ENCODE results near the gene SLC26A6.
A peak's percentile ranks its signal among the peaks of the same experiment; 100 is the strongest.

The SLC26A6 gene

GRCh38 chr3:48635222-48636021 is at the start of gene SLC26A6:
Gene SLC26A6 (minus strand): TSS chr3:48635461. CDS start chr3:48635393, 68 bp downstream.
- peak; percentile 56 for DNase-seq (ENCODE audit: low read depth, low spot score)
- peak; percentile 67 for TF ChIP-seq CTCF (IDR thresholded peaks at IDR 0.05; ENCODE audit: insufficient read depth, low read length, missing control alignments)
- POLR2A ChIA-PET = interaction anchor here (0.5 to 3.1 kb wide), 15 partner anchors 12 to 547 kb away, joined by 3 to 25 read pairs (median 3); partner anchors contain the start of genes CELSR3 and PFKFB4
- peak within 1 kb of the TSS; percentile 84 for H3K4me3 ChIP-seq (ENCODE audit: low read depth, low read length)
- CTCF ChIA-PET = interaction anchor here (0.8 to 9.1 kb wide), 34 partner anchors 9 to 458 kb away, joined by 3 to 88 read pairs (median 6); partner anchors contain the start of genes CCDC51, CELSR3, IP6K2 and NCKIPSD

- POLR2A ChIA-PET = interaction anchor here (0.6 to 1.3 kb wide), 6 partner anchors 12 to 345 kb away, joined by 3 to 5 read pairs (median 3); no protein-coding TSS in a partner anchor
- CTCF ChIA-PET = interaction anchor here (0.8 to 4.6 kb wide), 13 partner anchors 9 to 135 kb away, joined by 3 to 37 read pairs (median 3); partner anchors contain the start of genes CELSR3, PFKFB4, SLC26A6 and UCN2
- DNase-seq (ENCODE audit: low read depth, low spot score) = no peak
- TF ChIP-seq CTCF (IDR thresholded peaks at IDR 0.05; ENCODE audit: insufficient read depth, low read length, missing control alignments) = no peak
- H3K4me3 ChIP-seq (ENCODE audit: low read depth, low read length) = peak overlapping the region; percentile 95
Measured at GRCh38 chr3:48684480-48685143, 49.4 kb upstream of the SLC26A6 start.

GRCh38 chr3:48684054-48684349 is 48.7 kb upstream of the SLC26A6 start:
- H3K4me3 ChIP-seq (ENCODE audit: low read depth, low read length) = peak overlapping the region; percentile 95
- POLR2A ChIA-PET = interaction anchor here (0.6 to 1.3 kb wide), 4 partner anchors 12 to 346 kb away, joined by 3 to 5 read pairs (median 3); no protein-coding TSS in a partner anchor
- CTCF ChIA-PET = interaction anchor here (0.8 to 4.6 kb wide), 9 partner anchors 9 to 135 kb away, joined by 3 to 37 read pairs (median 3); partner anchors contain the start of genes CELSR3, SLC26A6 and UCN2
- TF ChIP-seq CTCF (IDR thresholded peaks at IDR 0.05; ENCODE audit: insufficient read depth, low read length, missing control alignments) = no peak
- no peak for DNase-seq (ENCODE audit: low read depth, low spot score)

GRCh38 chr3:48682786-48683185 is 47.5 kb upstream of the SLC26A6 start:
- H3K4me3 ChIP-seq (ENCODE audit: low read depth, low read length) = no peak overlapping the region
- POLR2A ChIA-PET = no interaction called here
- CTCF ChIA-PET = interaction anchor here (0.6 to 4.6 kb wide), 7 partner anchors 10 to 130 kb away, joined by 3 to 37 read pairs (median 7); partner anchors contain the start of genes CELSR3 and SLC26A6

GRCh38 chr3:48681974-48682610 is 46.8 kb upstream of the SLC26A6 start:
- no peak overlapping the region for H3K4me3 ChIP-seq (ENCODE audit: low read depth, low read length)
- CTCF ChIA-PET = interaction anchor here (0.6 to 0.7 kb wide), 2 partner anchors 13 to 48 kb away, joined by 3 read pairs; no protein-coding TSS in a partner anchor
- no peak for DNase-seq (ENCODE audit: low read depth, low spot score)
- POLR2A ChIA-PET = no interaction called here
- TF ChIP-seq CTCF (IDR thresholded peaks at IDR 0.05; ENCODE audit: insufficient read depth, low read length, missing control alignments) = no peak

More at GRCh38 chr3:48682786-48683185, 47.5 kb upstream of the SLC26A6 start:
- no peak for DNase-seq (ENCODE audit: low read depth, low spot score)
- no peak for TF ChIP-seq CTCF (IDR thresholded peaks at IDR 0.05; ENCODE audit: insufficient read depth, low read length, missing control alignments)
